CD4-positive, alpha-beta T cell treated with Interleukin-4 for 4 hours (primary cell): ENCODE measurements around the gene BUB3.

Source experiments
- DNase-seq: peaks from one replicate; pipeline ENCODE4 v3.0.0-alpha.2; 2020

Gene BUB3, protein sequence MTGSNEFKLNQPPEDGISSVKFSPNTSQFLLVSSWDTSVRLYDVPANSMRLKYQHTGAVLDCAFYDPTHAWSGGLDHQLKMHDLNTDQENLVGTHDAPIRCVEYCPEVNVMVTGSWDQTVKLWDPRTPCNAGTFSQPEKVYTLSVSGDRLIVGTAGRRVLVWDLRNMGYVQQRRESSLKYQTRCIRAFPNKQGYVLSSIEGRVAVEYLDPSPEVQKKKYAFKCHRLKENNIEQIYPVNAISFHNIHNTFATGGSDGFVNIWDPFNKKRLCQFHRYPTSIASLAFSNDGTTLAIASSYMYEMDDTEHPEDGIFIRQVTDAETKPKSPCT

GRCh38 chr10:123154092-123154710 is at the start of gene BUB3:
Gene BUB3 (plus strand): TSS chr10:123154402. CDS start chr10:123154918, 516 bp downstream.
- DNase-seq: peak; percentile 98

GRCh38 chr10:123109466-123109865 is 44.7 kb upstream of the BUB3 start:
- DNase-seq: no peak

- DNase-seq: no peak
Measured at GRCh38 chr10:123117644-123118417, 36.4 kb upstream of the BUB3 start.

GRCh38 chr10:123119081-123119480 is 35.1 kb upstream of the BUB3 start:
- no peak for DNase-seq

- DNase-seq: no peak
Measured at GRCh38 chr10:123126246-123126645, 28.0 kb upstream of the BUB3 start.

DNA sequence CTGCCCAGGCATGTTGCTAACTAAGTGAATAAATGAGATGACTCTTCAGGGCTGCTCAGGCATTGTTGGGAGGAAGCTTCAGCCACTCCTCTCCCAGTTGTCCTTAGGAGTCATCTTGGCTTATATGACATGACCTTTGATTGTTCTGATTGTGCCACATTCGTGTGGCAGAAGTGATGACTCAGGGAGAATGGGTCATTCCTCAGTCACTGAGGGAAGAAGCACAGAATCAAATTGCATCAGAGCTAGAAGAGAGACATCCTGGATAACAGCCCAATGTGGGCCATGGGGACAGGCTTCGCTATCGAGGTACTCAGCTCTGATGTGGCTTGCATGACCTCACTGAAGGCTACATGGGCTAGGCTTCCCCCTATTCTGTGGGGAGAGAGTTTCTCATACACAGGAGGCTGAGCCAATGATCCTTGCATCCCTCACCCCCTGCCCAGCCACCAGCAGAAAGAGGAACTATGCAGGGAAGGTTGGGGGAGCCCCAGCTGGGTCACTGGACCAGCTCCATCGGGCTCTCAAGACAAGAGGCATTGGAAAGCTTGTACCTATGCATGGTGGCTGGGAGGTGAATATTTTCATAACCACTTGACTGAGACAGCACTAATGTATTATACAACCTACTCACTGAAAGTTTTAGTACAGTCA is 24.5 kb upstream of the BUB3 start:
- no peak for DNase-seq

DNA sequence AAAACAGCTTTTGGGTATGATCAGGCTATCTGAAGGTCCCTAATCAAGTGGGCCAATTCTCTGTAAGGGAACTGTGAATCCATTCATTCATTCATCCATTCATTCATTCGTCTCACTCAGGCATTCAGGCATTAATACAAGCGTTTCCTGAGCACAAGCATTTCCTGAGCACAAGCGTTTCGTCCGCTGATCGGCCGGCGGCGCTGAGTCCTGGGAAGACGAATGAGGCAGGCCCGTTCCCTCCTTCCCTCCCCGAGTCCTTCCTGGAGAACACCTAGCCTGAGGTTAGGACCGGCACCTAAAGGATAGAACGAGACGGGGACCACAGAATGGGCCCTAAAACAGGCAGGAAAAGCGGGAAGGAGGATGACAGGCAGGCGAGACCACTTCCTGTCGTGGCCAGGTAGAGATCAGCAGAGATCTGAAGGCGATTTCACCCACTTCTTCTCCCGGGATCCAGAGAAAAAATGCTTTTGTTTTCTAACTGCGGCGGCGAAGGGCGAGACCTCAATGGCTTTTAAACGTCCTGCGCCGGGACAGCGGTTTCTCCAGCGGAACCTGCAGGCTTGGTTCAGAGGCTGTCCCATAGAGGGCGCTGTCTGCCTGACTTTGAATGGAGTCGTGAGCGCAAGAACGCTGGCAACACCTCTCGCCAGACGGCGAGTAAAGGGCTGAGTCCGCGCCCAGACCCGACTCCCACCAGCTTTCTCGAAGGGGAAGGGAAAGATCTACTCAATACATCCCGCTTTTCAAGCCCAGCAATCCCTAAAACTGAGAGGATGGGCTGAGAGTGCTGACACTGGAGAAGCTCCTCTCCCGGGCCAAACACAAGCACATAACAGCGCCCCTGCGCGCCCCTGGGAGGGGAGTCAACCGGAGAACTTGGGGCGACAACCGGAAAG is 21.4 kb upstream of the BUB3 start:
- DNase-seq: peak; percentile 82

- DNase-seq: no peak
Measured at GRCh38 chr10:123133541-123134342, 20.5 kb upstream of the BUB3 start.

DNA sequence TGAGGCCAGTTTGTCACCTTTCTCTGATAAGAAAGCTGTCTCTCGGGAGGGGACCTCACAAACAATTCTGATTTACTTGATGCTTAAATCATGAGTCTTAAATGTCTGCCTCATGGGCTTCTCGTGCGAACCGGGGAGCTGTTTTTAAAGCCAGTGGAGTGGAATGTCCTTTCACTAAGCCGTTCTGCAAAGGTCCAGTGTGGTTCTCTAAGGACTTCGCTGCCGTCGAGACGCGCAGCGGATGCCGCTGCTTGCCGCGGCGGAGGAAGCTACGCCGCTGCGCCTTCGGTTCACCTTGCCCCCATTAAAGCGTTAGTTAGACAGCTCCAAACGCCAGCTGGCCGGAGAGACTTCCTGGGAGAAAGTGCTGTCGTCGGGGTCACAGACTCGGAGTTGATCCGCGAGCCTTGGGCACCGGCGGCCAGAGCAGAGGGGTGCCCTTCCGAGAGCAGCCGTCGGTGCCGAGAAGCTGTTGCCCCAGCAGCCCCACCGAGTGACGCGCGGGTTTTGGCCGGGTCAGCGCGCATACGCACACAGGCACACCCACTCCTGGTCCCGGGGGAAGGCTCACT is 19.8 kb upstream of the BUB3 start:
- DNase-seq: no peak

DNA sequence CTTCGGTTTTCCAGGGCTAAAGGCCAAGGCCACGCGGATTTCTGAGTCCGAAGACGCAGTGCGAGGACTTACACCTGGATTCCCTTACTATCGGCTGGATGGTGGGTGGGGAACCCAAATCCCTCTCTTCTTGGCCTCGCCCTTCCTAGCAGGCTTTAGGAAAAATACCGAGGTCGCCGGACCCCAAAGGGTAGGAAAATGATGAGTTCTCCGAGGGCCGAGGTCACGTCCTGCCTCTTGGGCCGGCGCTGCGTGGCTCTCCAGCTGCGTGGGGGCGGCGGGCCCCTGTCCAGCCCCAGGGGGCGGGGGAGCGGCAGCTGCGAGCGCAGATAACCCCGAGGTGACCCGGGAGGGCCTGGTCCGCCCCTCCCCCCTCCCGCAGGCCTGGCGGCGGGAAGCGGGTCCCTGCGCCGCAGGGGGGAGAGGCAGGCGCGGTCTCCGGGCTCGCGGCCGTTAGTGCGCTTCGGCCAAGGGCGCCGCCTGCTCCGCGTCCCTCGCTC is 19.2 kb upstream of the BUB3 start:
- DNase-seq: no peak

DNA sequence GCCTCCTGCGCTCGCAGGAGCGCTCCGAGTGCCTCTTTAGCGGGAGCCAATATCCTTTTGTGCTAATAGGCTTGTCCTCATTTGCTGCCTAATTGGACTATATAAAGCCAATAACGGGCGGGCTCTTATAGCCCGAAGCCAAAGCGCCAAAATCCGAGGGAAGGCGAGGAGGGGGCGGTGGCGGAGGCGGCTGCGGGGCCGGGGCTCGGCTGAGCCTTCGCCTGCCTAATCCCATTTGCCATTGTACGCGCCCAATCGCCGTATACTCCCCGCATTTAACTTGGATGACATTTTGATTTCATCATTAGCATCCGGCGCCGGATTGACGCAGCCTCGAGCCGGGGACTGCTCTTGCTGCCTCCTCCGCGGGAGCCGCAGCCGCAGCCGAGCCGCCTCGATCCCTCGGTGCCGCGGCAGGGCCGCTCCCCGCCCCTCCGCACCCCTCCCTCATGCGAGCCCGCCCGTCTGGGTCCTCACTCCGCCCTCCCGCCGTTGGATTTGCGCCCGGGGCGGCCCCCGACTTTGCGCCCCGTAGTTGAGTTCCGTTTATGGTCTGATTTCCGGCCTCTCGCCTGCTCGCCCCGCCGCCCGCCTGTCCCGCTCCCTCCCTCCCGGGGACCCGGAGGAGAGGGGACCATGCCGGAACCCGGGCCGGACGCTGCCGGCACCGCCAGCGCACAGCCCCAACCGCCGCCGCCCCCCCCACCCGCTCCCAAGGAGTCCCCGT is 18.6 kb upstream of the BUB3 start, which contains the start of gene HMX3:
TSS of gene HMX3 (plus strand) at position 556 of the 727 bp plus-strand sequence. CDS start at position 637, 81 bp downstream.
- DNase-seq: no peak

DNA sequence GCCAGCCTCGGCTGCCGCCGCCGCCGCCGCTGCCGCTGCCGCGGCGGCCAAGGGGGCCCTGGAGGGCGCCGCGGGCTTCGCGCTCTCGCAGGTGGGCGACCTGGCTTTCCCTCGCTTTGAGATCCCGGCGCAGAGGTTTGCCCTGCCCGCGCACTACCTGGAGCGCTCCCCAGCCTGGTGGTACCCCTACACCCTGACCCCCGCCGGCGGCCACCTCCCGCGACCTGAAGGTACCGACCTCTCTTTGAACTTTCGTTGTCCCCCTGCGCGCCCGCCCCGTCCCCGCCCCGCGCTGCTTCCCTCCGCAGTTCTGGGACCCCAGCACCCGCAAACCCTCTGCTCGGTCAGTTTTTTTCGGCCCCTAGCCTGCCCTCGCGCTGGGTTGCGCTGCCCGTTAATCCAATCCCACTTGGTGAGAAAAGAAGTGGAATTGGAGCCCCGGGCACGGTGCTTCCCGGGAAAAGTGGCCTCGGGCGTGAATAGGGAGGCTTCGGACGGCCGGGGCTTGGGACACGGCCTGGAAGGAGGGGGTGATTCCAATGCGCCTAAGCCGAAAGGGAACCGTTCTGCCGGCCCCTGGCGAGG is 17.9 kb upstream of the BUB3 start:
- DNase-seq: no peak

- DNase-seq: no peak
Measured at GRCh38 chr10:123136806-123137642, 17.2 kb upstream of the BUB3 start.

DNA sequence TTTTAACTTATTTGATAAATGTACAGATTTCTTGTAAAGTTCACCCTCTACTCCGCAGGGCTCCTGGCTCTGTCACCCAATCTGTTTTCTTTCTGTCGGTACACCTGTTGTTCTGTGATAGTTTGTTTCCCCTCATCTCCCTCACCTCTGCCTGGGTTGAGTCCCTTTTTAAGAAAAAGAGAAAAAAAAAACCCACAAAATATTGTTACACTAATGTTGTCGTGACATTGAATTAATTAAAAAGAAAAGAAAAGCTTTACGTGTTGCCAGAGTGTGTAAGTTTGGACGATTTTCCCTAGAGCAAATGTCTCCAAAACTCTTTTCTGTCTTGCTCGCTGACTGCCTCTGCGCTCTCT is 15.1 kb upstream of the BUB3 start:
- DNase-seq: no peak

DNA sequence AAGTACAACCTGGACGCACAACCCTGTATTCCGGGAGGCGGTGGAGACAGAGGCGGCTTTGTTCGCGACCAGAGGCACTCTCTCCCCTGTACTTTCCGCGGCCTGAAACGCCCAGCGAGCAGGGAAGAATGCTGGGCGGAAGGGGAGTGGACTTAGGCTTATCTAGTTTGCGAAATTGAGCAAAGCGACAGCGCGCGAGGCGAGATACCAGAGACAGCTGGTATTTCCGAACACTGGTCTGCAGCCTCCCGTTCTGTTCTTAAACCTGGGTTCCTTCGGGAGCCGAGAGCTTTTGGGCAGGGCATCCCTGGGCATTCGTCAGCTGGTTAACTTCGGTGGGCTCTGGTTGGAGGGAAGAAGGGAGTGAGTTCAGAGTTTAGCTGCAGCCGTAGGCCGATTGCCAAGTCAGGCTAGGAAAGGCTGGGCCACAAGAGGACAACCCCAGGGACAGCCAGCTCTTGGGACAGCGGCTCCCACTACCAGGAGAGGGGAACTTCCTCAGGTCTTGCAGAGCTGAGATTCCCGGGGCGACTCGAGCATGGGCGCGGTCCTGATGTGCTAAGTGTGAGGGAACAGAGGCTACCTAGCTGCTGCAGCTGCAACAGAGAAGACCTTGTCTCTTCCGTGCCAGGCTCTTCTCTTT is 14.6 kb upstream of the BUB3 start:
- DNase-seq: no peak

DNA sequence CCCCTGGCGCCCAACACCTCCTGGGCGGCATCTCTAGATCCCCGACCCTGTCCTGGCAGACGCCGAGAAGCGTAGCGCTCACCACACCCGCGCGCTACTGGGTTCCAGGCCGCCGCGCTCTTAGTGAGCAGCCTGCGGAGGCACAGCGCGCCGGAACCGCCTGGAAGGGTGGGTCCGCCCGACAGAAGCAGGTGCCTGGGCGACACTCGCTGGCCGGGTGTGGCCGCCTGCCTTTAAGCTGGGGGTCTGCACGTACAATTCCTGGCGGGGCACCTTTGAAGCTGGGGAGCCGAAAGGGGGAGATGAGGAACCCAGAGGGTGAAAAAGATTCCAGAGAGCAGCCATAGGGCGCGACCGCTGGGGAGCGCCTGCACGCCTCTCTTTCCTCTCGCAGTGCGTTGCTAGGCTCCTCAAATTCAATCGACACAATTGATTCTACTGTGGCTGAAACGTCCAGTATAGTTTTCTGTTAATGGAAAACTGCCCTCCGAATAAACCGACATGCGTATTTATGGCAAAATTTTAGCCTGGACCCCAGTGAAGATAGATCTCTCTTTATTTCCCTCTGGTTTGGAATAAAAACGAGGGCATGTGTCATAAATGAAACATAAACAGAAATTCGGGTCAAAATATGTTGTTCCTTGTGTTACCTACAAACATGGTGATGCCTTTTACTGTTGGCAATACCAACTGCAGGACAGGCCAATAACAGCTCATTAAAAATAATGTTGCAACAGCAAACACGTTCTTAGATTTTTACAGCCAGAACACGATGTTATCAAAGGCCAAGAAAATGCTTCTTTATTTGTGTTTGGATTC is 13.8 kb upstream of the BUB3 start:
- no peak for DNase-seq

DNA sequence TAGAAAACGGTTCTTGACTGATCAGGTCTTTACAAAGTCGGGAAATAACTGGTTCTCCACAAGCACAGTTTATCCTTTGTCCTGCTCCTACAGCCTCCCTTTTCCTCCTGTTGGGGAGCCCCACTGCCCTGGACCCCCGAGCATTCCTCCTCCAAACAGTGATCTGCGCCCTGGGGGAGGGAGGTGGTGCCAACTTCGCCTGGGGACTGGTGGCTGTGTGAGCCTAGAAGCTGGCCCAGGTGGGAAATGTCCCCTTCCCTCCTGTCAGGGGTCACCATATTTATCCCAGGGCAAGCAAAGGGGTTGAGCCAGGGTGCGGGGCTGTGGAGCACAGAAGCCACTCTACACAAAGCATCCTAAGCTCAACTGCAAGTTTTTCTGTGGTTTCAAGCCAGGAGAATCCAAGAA is 13.2 kb upstream of the BUB3 start:
- DNase-seq: no peak
